ENCODE measurements around the gene SLC25A25. TPM values are rescaled to one million over a fixed set of nuclear protein-coding genes. Genes with fewer than 3 reads are reported as not detected.

Gene SLC25A25
- total RNA-seq, 1 experiment from 2014 or later, result 15.5 TPM

DNA sequence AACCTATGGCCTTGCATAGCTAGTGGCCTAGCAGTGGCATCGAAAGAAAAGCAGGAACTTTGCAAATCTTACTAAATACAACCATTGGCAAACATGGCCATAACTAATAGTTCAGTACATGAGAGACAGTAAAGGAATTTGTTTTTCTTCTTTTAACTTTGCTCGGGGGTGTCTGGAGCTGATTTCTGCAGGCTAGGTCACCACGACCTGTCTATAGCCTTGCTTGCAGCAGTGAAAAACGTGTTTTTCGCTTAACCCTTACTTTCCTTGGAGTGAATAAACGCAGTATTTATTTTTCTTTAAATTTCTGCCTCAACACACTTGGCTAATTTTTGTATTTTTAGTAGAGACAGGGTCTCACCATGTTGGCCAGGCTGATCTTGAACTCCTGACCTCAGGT is 20.8 kb upstream of the SLC25A25 start:
- Mint-ChIP-seq H3K27ac (ENCODE audit: low read depth, unreplicated experiment) (no peak overlapping the region), H3K9me3 (ENCODE audit: unreplicated experiment) (no peaks in the 10 kb centered on the region), H3K4me3 (ENCODE audit: unreplicated experiment) (no peak overlapping the region), H3K4me1 (ENCODE audit: insufficient read depth, unreplicated experiment) (no peaks in the 10 kb centered on the region), H3K36me3 (ENCODE audit: insufficient read depth, unreplicated experiment) (no peaks in the 10 kb centered on the region), H3K27me3 (ENCODE audit: insufficient read depth, unreplicated experiment) (no peaks in the 10 kb centered on the region)
- BruUV-seq (replicated peaks), result no TSS peak
- ChIA-PET CTCF (interaction anchor here (0.6 to 5.6 kb wide), 4 partner anchors 12 to 222 kb away, joined by 3 to 43 read pairs (median 4); partner anchors contain the start of gene ENG), POLR2A (interaction anchor here (0.6 to 1.2 kb wide), 2 partner anchors 12 to 113 kb away, joined by 3 read pairs; partner anchors contain the start of gene BBLN)
- DNase-seq (ENCODE audit: unreplicated experiment), result no peak
- intact Hi-C loops (cut with micrococcal nuclease), result no loop called here
- TF ChIP-seq CTCF (IDR thresholded peaks at IDR 0.05; ENCODE audit: unreplicated experiment), result no peak

DNA sequence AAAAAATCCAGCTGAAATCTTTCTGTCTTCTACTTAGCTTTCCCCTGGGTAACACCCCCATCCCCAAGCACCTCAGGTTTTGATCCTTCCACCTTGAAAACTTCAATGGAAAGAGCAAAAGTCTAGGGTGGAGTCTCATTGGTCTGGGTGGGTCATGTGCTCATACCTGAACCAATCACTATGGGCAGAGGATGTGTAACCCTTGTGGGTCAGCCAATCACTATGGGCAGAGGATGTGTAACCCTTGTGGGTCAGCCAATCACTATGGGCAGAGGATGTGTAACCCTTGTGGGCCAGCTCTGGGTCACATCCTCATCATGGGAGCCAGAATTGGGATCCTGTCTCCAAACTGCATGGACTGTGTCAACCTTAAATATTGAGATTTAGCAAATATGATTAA is 19.4 kb upstream of the SLC25A25 start:
- CTCF ChIA-PET, result interaction anchor here (0.9 to 5.6 kb wide), 4 partner anchors 13 to 107 kb away, joined by 3 to 43 read pairs (median 6); no protein-coding TSS in a partner anchor

DNA sequence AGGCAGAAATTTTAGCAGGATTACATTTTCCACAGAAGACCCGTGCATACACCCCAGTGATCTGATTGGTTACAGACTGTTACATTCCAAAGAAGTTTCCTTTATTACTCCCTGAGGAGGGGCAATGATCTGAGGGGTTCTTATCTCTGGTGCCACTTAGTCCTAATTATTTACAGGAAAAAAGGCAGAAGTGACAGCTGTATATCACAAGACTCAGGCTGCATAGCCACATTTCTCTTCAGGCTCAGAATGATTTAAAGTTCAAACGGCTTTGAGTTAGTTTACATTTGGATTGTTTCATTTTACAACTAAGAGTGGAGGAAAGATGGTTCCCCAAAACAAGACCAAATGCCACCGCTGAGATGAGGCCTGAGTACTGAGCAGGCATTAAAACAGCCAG is 18.2 kb upstream of the SLC25A25 start:
- H3K9me3 Mint-ChIP-seq (ENCODE audit: unreplicated experiment), result no peaks in the 10 kb centered on the region
- H3K27ac Mint-ChIP-seq (ENCODE audit: low read depth, unreplicated experiment), result no peak overlapping the region
- ChIA-PET CTCF (interaction anchor here (0.6 to 5.6 kb wide), 3 partner anchors 14 to 129 kb away, joined by 3 to 43 read pairs (median 13); no protein-coding TSS in a partner anchor), POLR2A (interaction anchor here (0.6 kb wide), 1 partner anchor 73 kb away, joined by 3 read pairs; no protein-coding TSS in a partner anchor)
- no TSS peak for BruUV-seq (replicated peaks)
- TF ChIP-seq CTCF (IDR thresholded peaks at IDR 0.05; ENCODE audit: unreplicated experiment), result no peak
- H3K36me3 Mint-ChIP-seq (ENCODE audit: insufficient read depth, unreplicated experiment), result no peaks in the 10 kb centered on the region
- H3K4me1 Mint-ChIP-seq (ENCODE audit: insufficient read depth, unreplicated experiment), result no peaks in the 10 kb centered on the region
- intact Hi-C loops (cut with micrococcal nuclease), result no loop called here
- DNase-seq (ENCODE audit: unreplicated experiment), result no peak
- no peak overlapping the region for H3K4me3 Mint-ChIP-seq (ENCODE audit: unreplicated experiment)
- no peaks in the 10 kb centered on the region for H3K27me3 Mint-ChIP-seq (ENCODE audit: insufficient read depth, unreplicated experiment)

More for the DNA sequence above, 19.4 kb upstream of the SLC25A25 start:
- no peak overlapping the region for H3K27ac Mint-ChIP-seq (ENCODE audit: low read depth, unreplicated experiment)
- DNase-seq (ENCODE audit: unreplicated experiment), result no peak
- no peaks in the 10 kb centered on the region for H3K4me1 Mint-ChIP-seq (ENCODE audit: insufficient read depth, unreplicated experiment)
- TF ChIP-seq CTCF (IDR thresholded peaks at IDR 0.05; ENCODE audit: unreplicated experiment), result no peak
- intact Hi-C loops (cut with micrococcal nuclease), result no loop called here
- POLR2A ChIA-PET, result no interaction called here
- no TSS peak for BruUV-seq (replicated peaks)
- H3K27me3 Mint-ChIP-seq (ENCODE audit: insufficient read depth, unreplicated experiment), result no peaks in the 10 kb centered on the region
- H3K36me3 Mint-ChIP-seq (ENCODE audit: insufficient read depth, unreplicated experiment), result no peaks in the 10 kb centered on the region
- no peak overlapping the region for H3K4me3 Mint-ChIP-seq (ENCODE audit: unreplicated experiment)
- no peaks in the 10 kb centered on the region for H3K9me3 Mint-ChIP-seq (ENCODE audit: unreplicated experiment)

DNA sequence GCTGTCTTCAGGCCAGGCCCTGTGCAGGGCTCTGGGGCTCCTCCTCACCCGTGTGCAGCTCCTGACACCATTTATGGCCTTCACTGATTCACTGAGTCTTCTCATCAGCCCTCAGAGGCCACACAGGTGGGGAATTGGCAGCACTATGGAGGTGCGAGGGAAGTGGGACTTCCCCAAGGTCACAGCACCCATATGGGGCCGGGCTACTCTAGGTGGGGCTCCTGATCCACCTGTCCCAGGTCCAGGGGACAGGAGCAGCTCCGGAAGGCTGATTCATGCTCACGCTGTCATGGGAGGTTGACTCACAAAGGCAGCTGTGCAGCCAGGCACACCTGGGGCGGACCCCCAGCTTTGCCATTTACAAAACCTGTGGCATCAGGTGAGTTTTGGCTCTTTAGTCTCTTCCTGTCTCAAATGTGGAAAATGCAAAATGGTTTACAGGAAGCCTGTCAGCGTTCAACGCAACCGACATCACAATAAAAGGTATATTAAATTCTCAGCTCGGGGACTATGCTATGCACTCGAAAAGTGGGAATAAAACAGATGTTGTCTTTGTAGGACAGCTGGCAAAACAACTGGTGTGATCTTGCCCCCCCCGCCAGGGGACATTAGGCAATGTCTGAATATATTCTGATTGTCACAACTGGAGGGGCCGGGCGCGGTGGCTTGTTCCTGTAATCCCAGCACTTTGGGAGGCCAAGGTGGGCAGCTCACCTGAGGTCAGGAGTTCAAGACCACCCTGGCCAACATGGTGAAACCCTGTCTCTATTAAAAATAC is 15.9 kb upstream of the SLC25A25 start:
- Mint-ChIP-seq H3K27ac (ENCODE audit: low read depth, unreplicated experiment) (no peak overlapping the region), H3K4me3 (ENCODE audit: unreplicated experiment) (no peak overlapping the region), H3K4me1 (ENCODE audit: insufficient read depth, unreplicated experiment) (peaks cover 9% of the 10 kb centered on the region), H3K36me3 (ENCODE audit: insufficient read depth, unreplicated experiment) (no peaks in the 10 kb centered on the region), H3K9me3 (ENCODE audit: unreplicated experiment) (no peaks in the 10 kb centered on the region), H3K27me3 (ENCODE audit: insufficient read depth, unreplicated experiment) (no peaks in the 10 kb centered on the region)
- ChIA-PET CTCF (interaction anchor here (0.6 to 2.3 kb wide), 6 partner anchors 17 to 109 kb away, joined by 3 to 13 read pairs (median 4); no protein-coding TSS in a partner anchor), POLR2A (interaction anchor here (0.5 to 2.1 kb wide), 6 partner anchors 16 to 219 kb away, joined by 3 to 16 read pairs (median 5); partner anchors contain the start of genes NAIF1 and SLC25A25)
- BruUV-seq (replicated peaks), result no TSS peak
- intact Hi-C loops (cut with micrococcal nuclease), result no loop called here
- TF ChIP-seq CTCF (IDR thresholded peaks at IDR 0.05; ENCODE audit: unreplicated experiment), result no peak
- peak; percentile 54 for DNase-seq (ENCODE audit: unreplicated experiment)
